NCI-H774 (cell line): Measurements from ENCODE around the gene RAB43.
A peak's percentile ranks its signal among the peaks of the same experiment; 100 is the strongest.

Experiments used
- DNase-seq: peaks from one replicate; lab custom pipeline; 2025; lab: John Stamatoyannopoulos, UW

Gene RAB43

DNA sequence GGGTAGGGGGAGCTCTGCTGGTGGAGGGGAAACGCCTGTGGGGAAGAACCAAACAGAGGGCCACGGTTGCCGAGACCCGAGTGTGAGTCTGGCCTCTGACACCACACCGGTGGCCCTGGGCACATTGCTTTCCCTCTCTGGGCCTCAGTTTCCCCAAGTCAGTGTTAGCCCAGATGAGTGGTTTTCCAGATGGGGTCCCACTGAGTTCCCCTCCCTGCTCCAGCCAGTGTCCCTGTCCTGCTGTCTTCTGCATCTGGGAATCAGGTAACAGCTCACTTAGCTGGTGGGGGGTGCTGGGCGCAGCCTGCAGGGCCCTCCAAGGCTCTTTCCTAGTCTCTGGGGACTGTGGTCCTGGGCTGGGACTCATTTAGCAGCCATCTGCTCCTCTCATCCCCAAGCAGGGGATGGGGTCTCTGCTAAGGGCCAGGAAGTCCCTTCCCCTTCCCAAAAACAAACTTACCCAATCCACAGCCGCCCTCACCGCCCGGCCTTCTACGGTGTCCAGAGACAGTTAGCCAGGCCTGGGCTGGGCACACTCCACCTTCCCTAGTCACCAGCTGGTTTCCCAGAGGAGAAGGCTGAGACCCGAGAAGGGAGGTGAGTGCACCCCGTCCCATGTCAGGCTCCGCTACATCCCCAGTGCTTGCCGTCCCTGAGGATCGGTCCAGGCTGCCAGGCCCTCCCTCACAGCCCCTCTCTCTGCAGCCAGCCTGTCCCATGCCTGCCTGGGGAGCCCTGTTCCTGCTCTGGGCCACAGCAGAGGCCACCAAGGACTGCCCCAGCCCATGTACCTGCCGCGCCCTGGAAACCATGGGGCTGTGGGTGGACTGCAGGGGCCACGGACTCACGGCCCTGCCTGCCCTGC lies 60.3 kb downstream of the RAB43 start:
- no peak for DNase-seq

DNA sequence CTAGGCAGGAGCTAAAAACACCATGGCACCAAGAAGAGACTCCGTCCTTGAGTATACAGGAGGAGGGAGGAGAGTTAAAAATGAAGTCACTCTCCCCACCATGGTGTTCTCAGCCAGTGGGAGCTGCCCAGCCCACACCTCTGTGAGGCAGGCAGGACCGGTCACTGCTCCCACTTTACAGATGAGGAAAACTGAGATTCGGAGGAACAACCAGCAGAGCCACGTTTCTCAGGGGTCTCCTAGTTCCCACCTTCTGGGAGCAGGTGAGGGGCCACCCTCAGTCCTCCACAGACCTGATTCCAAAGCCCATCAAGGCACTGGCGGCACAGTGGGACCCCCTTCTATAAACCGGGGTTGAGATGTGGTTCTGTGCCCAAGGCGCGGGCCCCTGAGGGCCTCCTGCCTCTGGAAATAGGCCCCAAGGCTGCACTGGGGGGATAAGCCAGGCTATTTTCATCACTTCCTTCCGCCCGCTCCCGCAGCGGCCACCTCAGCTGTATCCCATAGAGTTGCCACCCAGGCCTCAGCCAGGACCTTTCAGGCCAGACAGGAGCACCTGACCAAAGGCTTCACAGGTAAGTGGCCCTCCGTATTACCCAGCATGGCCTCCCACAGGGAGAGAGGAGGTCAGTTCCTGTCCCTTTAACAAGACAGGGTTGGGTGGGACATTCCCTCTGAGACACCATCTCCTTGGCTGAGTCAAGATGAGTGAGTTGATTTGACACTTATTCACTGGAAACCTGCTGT lies 61.2 kb downstream of the RAB43 start, which contains the start of gene GP9:
Gene GP9 (plus strand): TSS at position 504 of the 747 bp plus-strand sequence. CDS start 961 bp downstream, outside the sequence.
- DNase-seq = no peak

DNA sequence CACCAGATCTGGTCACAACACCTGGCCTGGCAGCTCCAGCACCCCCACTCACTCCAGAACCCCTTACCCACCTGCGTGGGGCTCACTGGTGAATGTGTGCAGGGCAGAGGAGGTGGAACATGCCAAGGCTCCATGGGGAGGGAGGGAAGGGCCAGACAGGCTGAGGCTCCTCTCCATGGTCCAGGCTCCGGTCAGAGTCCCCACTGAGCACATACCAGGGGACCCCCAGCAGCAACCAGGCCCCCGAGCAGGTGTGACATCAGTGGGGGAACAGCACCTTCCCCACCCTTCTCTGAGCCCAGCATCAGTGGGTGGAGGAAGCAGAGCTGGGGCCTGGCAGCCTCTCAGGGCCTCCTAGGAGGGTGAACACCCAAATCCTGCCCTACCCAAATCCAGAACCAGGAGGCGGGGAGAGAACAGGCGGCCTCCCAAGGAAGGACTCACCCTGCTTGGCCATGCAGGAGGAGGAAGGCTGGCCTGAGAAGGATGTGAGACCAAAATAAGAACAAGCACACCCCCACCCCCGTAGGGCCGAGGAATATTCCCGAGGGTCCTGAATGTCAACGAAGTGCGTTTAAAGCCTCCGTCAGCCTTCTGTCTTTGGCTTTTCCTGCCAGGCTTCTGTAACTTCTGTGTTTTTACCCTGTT lies 62.2 kb downstream of the RAB43 start:
- no peak for DNase-seq

DNA sequence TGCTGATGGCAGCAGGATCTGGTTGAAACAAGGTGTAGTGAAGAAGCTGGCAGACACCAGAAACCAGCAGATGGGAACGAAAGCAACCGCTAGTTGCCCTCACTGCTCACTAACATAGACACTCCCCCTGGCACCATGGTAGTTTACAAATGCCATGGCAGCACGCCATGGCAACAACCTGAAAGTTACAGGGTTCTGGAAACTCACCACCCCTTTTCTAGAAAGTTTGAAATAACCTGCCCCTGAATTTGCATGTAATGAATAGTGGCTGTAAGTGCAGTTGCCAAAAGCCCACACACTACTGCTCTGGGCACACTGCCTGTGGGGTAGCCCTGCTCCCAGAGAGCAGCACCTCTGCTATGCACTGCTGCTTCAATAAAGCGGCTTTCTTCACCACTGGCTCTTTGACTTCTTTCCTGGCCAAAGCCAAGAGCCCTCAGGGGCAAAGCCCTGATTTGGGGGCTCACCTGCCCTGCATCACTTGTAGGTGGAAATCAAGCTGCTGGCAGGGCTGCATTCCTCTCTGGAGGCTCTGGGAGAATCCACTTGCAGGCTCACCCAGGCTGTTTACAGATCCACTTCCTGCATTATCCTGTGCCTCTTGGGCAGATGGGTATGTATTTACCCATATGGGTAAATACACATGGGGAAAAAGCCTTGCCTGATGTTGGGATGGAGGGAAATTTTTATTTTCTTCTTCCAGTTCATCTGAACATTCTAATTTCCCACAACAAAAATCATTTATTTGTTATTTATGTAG lies 63.0 kb downstream of the RAB43 start:
- DNase-seq = peak; percentile 66

DNA sequence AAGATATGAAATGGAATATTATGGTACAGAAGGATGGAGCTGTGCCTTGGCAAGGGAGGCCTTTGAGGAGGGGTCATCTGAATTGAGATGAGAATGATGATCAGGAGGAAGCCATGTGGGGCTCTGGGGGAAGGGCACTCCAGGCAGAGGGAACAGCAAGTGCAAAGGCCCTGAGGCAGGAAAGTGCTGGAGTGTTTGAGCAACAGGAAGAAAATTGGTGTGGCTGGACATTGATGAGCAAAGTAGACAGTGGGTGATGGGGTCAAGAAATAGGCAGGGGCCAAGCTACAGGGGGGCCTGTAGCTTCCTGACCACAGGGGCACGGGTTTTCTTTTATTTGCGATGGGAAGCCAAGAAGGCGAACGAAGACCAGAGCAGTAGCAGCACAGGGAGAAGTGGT lies 64.4 kb downstream of the RAB43 start:
- no peak for DNase-seq

DNA sequence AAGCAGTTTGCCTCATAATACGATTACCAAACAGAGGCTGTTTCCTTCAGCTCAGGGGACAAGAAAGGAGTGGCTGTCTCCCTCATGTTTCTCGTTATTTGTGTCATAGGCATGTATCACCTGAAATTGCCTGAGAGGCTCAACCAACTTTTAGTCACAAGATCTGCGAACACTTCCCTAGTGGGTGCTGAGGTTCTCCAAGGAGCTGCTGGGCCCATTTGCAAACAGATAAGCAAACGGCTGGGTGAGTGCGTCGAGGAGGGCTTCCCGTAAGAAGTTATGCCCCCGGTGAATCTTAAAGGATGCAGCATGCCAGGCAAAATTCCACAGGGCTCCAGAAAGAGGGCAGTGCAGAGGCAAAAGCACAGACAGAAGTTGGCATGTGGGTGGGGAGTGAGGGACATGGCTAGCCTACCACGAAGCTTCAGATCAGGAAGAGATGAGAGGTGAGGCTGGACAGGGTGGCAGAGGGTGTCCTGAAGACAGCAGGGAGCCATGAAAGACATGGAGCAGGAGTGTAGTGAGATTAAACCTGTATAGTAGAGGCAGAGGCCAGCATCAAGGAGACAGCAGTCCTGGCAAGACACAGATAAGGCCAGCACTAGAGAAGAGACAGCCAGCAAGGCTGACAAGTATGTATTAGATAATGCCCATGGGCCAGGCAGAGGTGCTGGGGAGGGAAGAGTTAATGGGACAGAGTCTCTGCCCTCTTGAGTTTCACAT lies 65.0 kb downstream of the RAB43 start:
- no peak for DNase-seq

DNA sequence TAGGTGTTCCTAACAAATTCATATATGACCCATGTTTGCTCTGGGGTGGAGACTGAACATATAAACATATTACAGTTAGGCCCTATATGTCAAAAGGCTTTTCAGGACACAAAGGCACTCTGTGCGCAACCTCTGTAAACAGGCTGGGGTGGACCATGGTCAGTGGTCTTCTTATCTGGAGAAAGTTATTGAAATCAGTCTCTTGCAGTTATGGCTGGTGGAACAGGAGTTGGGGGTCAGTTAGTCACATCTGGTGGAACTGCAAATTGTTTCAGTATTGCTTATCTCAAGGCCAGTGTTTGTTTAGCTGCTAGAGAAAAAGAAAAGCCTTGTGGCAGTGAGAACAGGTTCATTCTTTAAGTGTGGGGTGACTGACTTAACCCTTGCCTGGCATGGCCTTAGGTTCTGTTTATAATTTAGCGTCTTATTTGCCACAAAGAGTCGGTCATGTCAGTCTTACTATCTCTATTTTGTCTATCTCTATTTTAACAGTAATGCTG lies 66.9 kb downstream of the RAB43 start:
- DNase-seq = peak; percentile 50

DNA sequence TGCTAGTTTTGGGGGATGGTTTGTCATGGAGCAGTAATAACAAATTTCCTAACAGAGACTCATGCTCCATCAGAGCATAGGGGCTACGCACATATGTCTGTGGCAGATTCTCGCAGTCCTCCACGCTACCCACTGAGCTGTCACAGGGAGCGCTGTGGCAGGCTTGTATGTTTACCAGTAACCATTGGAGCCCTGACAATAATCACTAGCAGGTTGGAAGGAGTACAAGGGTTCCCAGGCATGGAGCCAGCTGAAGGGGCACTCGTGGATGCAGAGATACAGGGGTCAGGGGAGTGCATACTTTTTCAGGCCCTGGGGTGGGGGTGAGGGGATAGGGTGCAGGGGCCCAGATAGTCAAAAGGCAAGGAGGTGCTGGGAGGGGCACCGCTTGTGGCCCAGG lies 68.9 kb downstream of the RAB43 start:
- DNase-seq = peak; percentile 47

DNA sequence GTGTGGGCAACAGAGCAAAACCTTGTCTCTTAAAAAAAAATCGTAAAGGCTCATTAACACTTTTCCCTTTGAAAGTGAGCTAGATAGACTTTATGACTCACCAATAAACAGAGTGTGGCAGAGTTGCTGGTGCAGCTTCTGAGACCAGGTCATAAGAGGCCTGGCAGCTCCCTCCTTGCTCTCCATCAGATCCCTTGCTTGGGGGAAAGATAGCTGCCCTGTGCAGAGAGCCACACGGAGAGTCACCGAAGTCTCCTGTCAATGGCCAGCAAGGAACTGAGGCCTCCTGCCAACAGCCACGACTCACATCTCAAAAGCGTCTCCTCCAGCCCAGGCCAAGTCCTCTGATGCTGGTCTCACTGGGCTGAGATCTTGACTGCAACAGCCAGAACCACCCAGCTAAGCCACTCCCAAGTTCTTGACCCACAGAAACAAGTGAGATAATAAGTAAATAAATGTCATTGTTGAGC lies 69.7 kb downstream of the RAB43 start:
- DNase-seq = no peak

DNA sequence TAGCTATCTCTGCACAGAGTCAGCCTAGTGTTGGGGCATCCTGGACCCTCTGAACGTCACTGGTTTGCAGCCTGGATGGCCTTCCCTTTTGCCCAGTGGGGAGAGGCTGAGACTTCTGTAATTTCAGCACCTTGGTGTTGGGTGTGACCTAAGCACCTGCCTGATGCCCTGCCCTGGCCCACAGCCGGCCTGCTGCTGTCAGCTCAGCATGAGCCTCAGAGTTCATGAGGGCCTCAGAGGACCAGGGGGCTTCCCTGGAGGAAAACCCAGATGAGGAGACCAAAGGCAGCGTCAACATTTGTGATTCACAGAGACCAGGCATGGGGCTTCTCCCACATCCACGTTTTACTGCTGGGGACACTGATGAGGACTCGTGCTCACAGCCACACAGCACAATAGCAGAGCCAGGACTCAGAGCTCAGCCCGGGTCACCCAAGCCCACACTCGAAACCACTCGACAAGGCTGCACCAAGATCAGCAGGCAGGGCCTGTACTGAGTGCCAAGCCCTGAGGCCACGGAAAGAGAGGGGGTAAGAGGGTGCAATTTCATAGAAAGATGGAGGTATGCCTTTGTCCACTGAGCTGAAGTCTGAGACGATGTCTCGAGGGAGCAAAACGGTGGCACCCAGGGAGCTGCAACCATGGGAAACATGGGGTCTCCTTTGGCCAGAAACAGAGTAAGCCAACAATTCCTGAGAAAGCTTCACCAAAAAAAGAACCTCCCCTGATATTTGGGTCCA lies 70.9 kb downstream of the RAB43 start:
- DNase-seq = no peak

DNA sequence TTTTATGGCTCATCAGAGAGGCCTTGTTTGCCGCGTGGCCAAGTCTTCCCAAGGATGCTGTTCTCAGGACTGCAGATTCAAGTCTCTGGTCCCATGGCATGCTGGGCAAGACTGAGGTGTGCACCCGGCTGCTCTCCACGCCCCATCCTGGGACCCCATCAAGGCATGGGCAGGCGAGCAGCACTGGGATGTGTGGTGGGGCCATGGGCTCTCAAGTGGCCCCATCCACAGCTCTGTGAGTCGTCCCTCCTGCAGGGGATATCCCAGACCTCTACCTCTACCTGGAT lies 74.1 kb downstream of the RAB43 start:
- no peak for DNase-seq

DNA sequence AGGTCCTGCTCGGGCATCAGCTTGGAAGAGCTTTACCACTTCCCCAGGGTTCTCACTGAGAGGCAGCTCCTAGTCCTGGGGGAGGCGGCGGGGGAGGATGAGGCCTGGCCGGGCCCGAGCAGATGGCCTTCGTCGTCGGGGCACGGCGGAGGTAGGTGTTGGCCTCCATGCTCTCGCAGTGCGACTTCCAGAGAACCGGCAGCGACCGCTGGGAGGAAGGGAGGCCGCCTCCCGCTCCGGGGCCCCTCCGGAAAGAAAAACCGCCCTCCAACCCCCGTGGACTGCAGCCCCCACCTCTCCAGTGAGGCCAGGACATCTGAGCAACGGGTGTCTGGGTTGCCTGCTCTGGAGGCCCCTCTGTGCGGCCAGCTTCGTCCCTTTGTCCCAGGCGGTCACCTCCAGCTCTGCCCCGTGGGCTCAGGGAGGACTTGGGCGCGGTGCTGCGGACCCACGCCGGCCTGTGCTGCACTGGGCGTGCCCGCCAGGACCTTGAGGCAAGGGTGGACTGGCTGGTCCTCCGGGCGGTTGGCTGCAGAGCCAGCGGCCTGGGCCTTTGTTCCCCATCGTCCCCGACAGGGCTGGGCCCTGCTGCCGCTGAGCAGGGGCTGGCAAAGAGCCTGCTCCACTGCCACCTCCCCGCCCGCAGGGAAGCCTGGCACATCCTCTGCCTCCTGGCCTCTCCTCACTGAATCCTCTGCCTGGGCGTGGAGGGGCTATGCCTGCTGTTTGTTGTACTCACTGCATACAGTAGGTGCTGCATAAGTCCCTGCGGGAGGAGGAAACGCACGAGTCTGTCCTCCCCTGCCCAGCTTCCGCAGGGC lies 74.7 kb downstream of the RAB43 start:
- no peak for DNase-seq

DNA sequence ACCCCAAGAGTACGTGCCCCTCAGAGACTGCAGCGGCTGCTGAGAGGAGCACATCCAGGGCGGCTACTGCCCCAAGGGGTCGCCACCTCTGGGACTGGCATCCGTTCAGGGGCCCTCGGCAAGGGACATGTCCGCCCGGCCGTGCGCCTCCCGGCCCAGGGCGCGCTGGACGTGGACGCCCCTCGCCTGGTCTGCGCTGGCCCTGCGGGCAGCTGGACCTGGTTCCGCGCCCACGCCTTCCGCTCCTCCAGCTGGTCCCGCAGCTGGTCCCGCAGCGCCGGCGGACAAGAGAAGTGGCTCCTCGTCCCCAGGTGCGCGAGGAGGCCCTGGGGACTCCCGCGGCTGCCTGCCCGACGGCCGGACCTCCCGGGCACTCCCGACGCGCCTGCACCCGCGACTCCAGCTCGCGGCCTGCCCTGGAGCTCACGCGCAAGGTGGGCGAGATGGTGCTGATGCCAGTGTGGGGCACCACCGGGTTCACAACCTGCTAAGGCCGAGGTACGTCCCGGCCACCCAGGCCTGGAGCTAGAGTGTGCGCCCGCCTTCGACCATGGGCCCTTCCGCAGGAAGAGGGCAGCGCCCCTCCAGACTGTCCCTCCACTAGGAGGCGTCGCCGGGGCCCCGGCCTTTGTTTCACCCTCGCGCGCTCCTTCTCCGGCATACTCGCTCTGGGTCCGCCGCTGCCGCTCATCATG lies 75.4 kb downstream of the RAB43 start:
- DNase-seq = no peak

DNA sequence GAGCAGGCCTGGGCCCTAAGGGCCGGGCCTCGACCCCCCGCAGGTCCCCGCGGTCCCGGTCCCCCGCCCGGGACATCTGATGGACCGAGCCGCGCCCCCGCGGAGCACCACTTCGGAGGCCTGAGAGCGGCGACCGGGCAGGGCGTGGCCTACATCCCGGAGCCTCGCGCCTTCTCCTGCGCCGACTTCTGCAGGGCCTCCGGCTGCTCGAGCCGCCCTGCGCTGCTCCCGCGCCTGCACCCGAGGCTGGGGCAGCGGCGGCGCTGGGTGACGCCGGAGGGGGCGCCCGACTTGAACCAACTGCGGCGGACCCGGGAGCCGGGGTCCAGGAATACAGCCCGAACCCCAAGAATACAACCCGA lies 75.9 kb downstream of the RAB43 start:
- DNase-seq = no peak

DNA sequence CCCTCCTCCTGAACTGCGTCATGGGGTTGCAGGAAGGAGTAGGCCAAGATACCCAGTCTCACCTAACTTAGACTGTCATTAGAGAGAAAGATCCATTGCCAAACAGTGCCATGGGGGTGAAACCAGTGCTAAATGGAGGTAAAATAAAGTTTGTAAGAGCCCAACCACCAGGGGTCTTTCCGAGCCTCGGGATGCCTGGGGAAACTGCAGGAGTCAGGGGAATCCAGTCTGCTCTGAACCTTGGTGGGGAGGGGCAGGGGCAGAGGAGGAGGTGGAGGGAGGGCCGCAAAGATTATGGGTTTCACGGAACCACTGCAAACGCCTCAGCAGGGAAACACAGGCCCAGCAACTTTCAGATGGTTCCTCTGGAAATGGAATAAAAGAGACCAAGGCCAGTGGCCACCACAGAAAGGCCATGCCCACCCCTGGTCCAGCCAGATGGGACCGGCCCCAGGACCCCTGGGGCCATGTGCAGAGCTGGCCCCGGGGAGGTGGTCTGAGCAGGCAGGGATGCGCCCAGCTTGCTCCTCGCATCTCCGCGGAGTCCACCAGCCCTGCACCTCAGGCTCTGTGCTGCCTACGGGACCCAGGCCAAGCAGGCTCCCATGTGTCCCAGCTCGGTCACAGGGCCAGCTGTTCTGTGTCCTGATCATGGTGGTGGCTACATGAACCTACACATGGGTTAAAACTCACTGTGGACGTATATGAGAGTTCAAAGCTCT lies 80.9 kb downstream of the RAB43 start:
- DNase-seq = no peak

DNA sequence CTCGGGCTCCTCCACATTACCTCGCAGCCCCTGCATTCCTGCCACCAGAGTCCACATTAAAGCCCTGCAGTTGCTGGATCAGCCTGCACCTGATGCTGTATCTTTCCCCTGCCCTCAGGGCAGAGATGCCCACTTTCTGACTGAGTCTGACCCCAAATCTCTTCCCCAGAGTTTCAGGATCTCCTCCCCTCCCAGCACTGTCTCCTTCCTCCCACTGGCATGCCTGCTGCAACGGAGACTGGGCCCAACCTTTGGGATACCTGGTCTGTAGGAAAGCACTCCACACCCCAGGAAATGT lies 81.6 kb downstream of the RAB43 start:
- DNase-seq = no peak

DNA sequence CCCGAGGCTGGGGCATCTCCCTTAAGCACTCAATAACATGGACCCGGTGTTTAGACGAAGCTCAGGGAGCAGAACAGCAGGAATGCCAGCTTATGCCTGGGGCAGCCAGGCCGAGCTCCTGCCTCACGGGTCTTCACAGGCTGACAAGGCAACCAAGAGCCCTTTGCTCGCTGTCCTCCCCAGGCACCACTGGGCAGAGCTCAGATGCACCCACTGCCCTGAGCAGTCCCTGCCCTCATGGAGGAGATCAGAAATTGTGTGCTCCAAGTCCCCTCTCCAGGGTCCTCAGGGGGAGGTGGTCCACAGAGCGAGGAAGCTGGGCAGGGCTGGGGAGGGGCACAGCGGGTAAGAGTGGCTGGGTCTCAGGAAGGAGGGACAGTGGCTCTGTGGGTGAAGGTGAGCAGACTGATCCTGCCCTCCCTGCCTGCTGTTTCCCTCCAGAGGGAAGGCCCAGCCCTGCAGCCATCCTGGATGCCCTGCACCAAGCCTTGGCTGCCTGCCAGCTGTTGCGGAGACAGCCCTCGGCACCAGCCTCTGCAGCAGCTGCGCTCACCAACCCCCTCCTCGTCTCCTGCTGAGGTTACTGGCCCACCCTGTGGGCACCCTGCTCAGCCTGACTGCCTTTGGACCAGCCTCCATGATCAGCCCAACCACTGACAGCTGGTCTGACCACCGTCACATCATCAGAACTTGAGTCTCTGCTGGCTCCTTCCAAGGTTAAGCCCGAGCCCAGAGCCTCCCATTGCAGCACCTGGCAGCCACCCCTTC lies 82.1 kb downstream of the RAB43 start:
- DNase-seq = peak; percentile 16
